HepG2 (cell line): Measurements from ENCODE around the gene DIP2C. TPM values are rescaled to one million over a fixed set of nuclear protein-coding genes. Genes with fewer than 3 reads are reported as not detected.
A peak's percentile ranks its signal among the peaks of the same experiment; 100 is the strongest.

Experiments
- ATAC-seq: fragments of 200-7000 bp; cut with Tn5 transposase; 3 replicates; pipeline ENCODE4 v1.9.1; 2020; ENCODE audit warnings: mild to moderate bottlenecking, moderate library complexity
- BruUV-seq: library from RNA; stranded (reverse); fragments of 400-500 nt; replicated peaks from 2 replicates; lab custom pipeline; 2021; lab: Mats Ljungman, UMichigan
- CTCF ChIA-PET: fragments of 300-600 bp; formaldehyde crosslinking; extraction: SDS; loops from one replicate; lab custom pipeline; 2021; ENCODE audit warnings: low total read pairs, inconsistent platforms, low intra/inter-chr PET ratio; lab: Yijun Ruan, JAX
- POLR2A ChIA-PET: fragments of 350-600 bp; sonication (Branson Sonifier 250); formaldehyde crosslinking; loops from one replicate; lab custom pipeline; 2020; ENCODE audit warnings: antibody characterized with exemption, inconsistent platforms; lab: Yijun Ruan, JAX
- DNase-seq: peaks from one replicate; pipeline ENCODE4 v3.0.0-alpha.2; 2015; ENCODE audit warnings: low spot score
- FAIRE-seq: peaks from 3 replicates; lab custom pipeline; 2011; peaks lifted over from hg19 to GRCh38; lab: Jason Lieb, UNC
- H2AFZ ChIP-seq: one replicate; pipeline ENCODE4 v1.6.1; 2011; ENCODE audit warnings: low read length, inconsistent platforms
- H3K27ac ChIP-seq: fragments of 300-600 bp; 3 replicates; pipeline ENCODE4 v1.8.0; 2011; ENCODE audit warnings: mixed run types, mild to moderate bottlenecking, mixed read lengths, low read length, inconsistent platforms; ENCODE audit not compliant: insufficient read depth; ENCODE audit errors: extremely low read length
- H3K27me3 ChIP-seq, 2 experiments: fragments of 200-600 bp in 1 of 2; 2 replicates in 1 of 2; 3 replicates in 1 of 2; pipeline versions ENCODE4 v1.6.0 to v1.8.0; 2011; ENCODE audit warnings: low read length in 2 of 2, mild to moderate bottlenecking in 2 of 2, moderate library complexity in 2 of 2, inconsistent platforms in 1 of 2; ENCODE audit not compliant: insufficient read depth in 2 of 2, control insufficient read depth in 1 of 2
- H3K36me3 ChIP-seq, 2 experiments: fragments of 200-600 bp in 1 of 2; replicated peaks in 1 of 2; 2 replicates in 1 of 2; 3 replicates in 1 of 2; pipeline versions ENCODE4 v1.5.1 to v1.8.0; 2011; ENCODE audit warnings: low read length in 2 of 2, inconsistent platforms in 1 of 2; ENCODE audit not compliant: insufficient read depth in 2 of 2, control insufficient read depth in 1 of 2
- H3K4me1 ChIP-seq: 2 replicates; pipeline ENCODE4 v1.5.1; 2012; ENCODE audit warnings: low read length, inconsistent platforms; ENCODE audit not compliant: insufficient read depth
- H3K4me2 ChIP-seq: 2 replicates; pipeline ENCODE4 v1.6.0; 2011; ENCODE audit warnings: low read depth, low read length, inconsistent platforms
- H3K4me3 ChIP-seq, 3 experiments: fragments of 200-600 bp in 1 of 3; sonication (generic), shearing (Covaris generic) in 1 of 3; replicated peaks in 1 of 3; 2 replicates each; pipeline ENCODE4 v1.5.1; 2011 to 2016; ENCODE audit warnings: low read length in 3 of 3, inconsistent platforms in 2 of 3, low read depth in 2 of 3, mild to moderate bottlenecking in 2 of 3, control low read depth in 1 of 3, mixed read lengths in 1 of 3; ENCODE audit not compliant: insufficient read depth in 1 of 3
- H3K79me2 ChIP-seq: one replicate; pipeline ENCODE4 v1.6.1; 2011; ENCODE audit warnings: low read length, inconsistent platforms; ENCODE audit not compliant: insufficient read depth
- H3K9ac ChIP-seq: 2 replicates; pipeline ENCODE4 v1.6.0; 2011; ENCODE audit warnings: mild to moderate bottlenecking, low read depth, low read length, inconsistent platforms; ENCODE audit not compliant: insufficient read depth
- H3K9me3 ChIP-seq: 2 replicates; pipeline ENCODE4 v1.5.1; 2012; ENCODE audit warnings: mild to moderate bottlenecking, low read length
- H4K20me1 ChIP-seq: 2 replicates; pipeline ENCODE4 v1.6.0; 2011; ENCODE audit warnings: inconsistent platforms, mild to moderate bottlenecking, low read length, moderate library complexity; ENCODE audit not compliant: insufficient read depth
- ARHGAP35 ChIP-seq: sonication (generic); formaldehyde crosslinking; IDR thresholded peaks from 2 replicates; pipeline ENCODE4 v1.9.0; 2022; ENCODE audit warnings: mild to moderate bottlenecking, inconsistent platforms, moderate library complexity, missing genetic modification reagents, borderline replicate concordance
- ARID2 ChIP-seq: sonication (generic); formaldehyde crosslinking; IDR thresholded peaks from 2 replicates; pipeline ENCODE4 v1.8.1; 2022; ENCODE audit warnings: mild to moderate bottlenecking, missing genetic modification reagents, borderline replicate concordance
- ASH2L ChIP-seq: fragments of 300-600, 200-600 bp; sonication (generic); IDR thresholded peaks from 2 replicates; pipeline ENCODE4 v1.7.0; 2017; ENCODE audit warnings: low read depth, mild to moderate bottlenecking, moderate library complexity, mixed read lengths, low read length; ENCODE audit not compliant: insufficient read length
- BCL6 ChIP-seq: IDR thresholded peaks from 2 replicates; pipeline ENCODE4 v1.6.1; 2016; ENCODE audit warnings: missing genetic modification reagents, missing compliant biosample characterization
- KLF16 ChIP-seq, 2 experiments: sonication (generic) in 1 of 2; formaldehyde crosslinking in 1 of 2; IDR thresholded peaks; 2 replicates each; pipeline versions ENCODE4 v1.6.1 to v1.8.0; 2016 to 2023; ENCODE audit warnings: missing genetic modification reagents in 2 of 2, missing compliant biosample characterization in 1 of 2
- TEAD2 ChIP-seq: sonication (generic); formaldehyde crosslinking; IDR thresholded peaks from 2 replicates; pipeline ENCODE4 v1.9.0; 2021; ENCODE audit warnings: missing genetic modification reagents
- ZFYVE20 ChIP-seq: sonication (generic); formaldehyde crosslinking; IDR thresholded peaks from 2 replicates; pipeline ENCODE4 v1.8.0; 2023; ENCODE audit warnings: low read depth, mild to moderate bottlenecking, moderate library complexity, missing genetic modification reagents, borderline replicate concordance
- ZNF256 ChIP-seq: sonication (generic); formaldehyde crosslinking; conservative IDR thresholded peaks from 2 replicates; pipeline ENCODE4 v1.4.0; 2020; ENCODE audit warnings: missing genetic modification reagents
- ZNF44 ChIP-seq: sonication (generic); formaldehyde crosslinking; IDR thresholded peaks from 2 replicates; pipeline ENCODE4 v1.5.1; 2020; ENCODE audit warnings: mild to moderate bottlenecking, missing genetic modification reagents
- WGBS: methylation state at CpG from one replicate; pipeline ENCODE4 v1.1.6; 2017; ENCODE audit warnings: low lambda C conversion rate; 5-methylcytosine and 5-hydroxymethylcytosine counted together
- in situ Hi-C: cut with HindIII; loops from 2 replicates; pipeline ENCODE4 v1.10.0; 2017; ENCODE audit warnings: low pct_unique_long_range_greater_than_20kb; ENCODE audit not compliant: extremely low pct_ligation_motif_present
- intact Hi-C: fragments of 100-400 bp; cut with micrococcal nuclease; formaldehyde crosslinking; loops from one replicate; pipeline ENCODE4 v1.10.0; 2022; ENCODE audit not compliant: unreplicated experiment
- polyA plus RNA-seq, 8 experiments: library from polyadenylated mRNA; depleted of rRNA in 3 of 8; stranded (reverse) in 7 of 8; unstranded in 1 of 8; fragments of >200 nt; fragmentation: Illumina TruSeq in 4 of 8; extraction: Trizol in 4 of 8; gene quantifications; 2 replicates each; pipeline versions ENCODE4 v1.2.1 to v1.2.3, GENCODE V29; 2011 to 2016; ENCODE audit warnings: low read depth in 4 of 8, missing spikeins in 1 of 8, mixed read lengths in 1 of 8; ENCODE audit not compliant: insufficient read depth in 1 of 8
- total RNA-seq, 5 experiments: library from RNA; depleted of rRNA; stranded (reverse); fragments of >200 nt; fragmentation: Illumina TruSeq; extraction: Trizol; gene quantifications; 2 replicates each; pipeline ENCODE4 v1.2.3, GENCODE V29; 2016; ENCODE audit warnings: low read depth in 1 of 5
- TF ChIP-seq, protein P1 (sequence below): sonication (generic); formaldehyde crosslinking; IDR thresholded peaks from 2 replicates; pipeline ENCODE4 v1.4.0; 2020; ENCODE audit warnings: missing genetic modification reagents
- TF ChIP-seq, protein P2 (sequence below): sonication (generic); formaldehyde crosslinking; IDR thresholded peaks from 2 replicates; pipeline ENCODE4 v1.5.1; 2020; ENCODE audit warnings: mild to moderate bottlenecking, missing genetic modification reagents, moderate library complexity

Gene DIP2C
- total and polyA plus RNA-seq, 2 of the 13 experiments (the other 11 are each of a cell fraction or from before 2014, with no cell fraction given): 2.2 to 2.7 TPM

DNA sequence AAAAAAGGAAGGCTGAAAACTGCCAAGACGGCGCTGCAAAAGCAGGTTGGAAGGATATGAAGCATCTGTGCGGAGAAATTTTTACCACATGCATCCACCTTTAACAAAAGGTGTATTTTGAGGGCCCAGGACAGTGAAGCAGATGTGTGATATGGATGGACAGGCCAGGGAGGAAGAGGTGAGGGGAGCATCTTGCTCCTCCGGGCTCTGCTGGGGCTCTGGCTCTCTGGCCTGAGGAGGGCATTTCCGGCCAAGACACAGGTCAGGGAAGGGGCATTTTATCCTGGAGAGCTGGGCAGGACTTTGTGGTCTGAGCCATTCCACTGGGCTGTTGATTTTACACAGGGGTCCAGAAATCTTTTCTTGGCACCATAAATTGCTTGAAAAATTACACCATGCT is 379.1 kb downstream of the DIP2C start:
- Histone ChIP-seq H2AFZ (no peak overlapping the region), H3K4me2 (no peak overlapping the region), H3K4me3 (no peak overlapping the region), H3K27ac (no peak overlapping the region), H3K4me1 (peaks cover 34% of the 10 kb centered on the region), H3K27me3 (no peaks in the 10 kb centered on the region), H4K20me1 (no peaks in the 10 kb centered on the region), H3K36me3 (no peaks in the 10 kb centered on the region; a peak in 1 of 5 replicates), H3K79me2 (no peaks in the 10 kb centered on the region), H3K9me3 (no peaks in the 10 kb centered on the region), H3K9ac (no peak overlapping the region)
- no peak for TF ChIP-seq ZNF44
- no peak for TF ChIP-seq ZFYVE20 (CRISPR knock-in tag)
- no peak for TF ChIP-seq TEAD2
- TF ChIP-seq, protein P1, sequence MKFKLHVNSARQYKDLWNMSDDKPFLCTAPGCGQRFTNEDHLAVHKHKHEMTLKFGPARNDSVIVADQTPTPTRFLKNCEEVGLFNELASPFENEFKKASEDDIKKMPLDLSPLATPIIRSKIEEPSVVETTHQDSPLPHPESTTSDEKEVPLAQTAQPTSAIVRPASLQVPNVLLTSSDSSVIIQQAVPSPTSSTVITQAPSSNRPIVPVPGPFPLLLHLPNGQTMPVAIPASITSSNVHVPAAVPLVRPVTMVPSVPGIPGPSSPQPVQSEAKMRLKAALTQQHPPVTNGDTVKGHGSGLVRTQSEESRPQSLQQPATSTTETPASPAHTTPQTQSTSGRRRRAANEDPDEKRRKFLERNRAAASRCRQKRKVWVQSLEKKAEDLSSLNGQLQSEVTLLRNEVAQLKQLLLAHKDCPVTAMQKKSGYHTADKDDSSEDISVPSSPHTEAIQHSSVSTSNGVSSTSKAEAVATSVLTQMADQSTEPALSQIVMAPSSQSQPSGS (CRISPR knock-in tag): no peak
- no peak for TF ChIP-seq ARHGAP35 (CRISPR knock-in tag)
- FAIRE-seq: no peak
- no TSS peak for BruUV-seq
- no peak for DNase-seq
- POLR2A ChIA-PET: no interaction called here
- CTCF ChIA-PET: no interaction called here
- ATAC-seq: no peak
- in situ Hi-C loops: no loop called here
- intact Hi-C loops: no loop called here
- 100% methylated on average over 5 of the region's 5 CpGs for WGBS

DNA sequence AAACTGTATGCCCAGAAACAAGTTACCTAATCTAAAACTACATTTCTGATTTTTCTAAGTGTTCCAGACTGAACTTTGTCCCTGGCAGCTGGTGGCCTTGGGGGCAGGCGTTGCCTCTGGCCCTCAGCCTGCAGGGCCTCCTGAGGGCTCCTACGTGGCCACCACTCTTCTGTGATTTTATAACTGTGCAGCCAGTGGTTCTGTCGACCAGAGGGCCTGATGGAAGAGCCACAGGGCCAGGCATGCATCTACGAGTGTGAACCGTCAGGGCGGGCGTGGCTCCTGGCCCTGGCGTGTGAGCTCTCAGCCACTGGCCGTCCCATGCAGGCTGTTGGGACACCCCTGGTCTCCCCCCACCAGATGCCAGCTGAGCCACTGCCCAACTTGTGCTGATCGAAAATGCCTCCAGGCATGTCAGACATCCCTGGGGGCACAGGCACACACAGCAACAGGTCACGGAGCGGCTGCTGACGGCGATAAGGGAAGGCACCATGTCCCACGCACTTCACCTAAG is 380.8 kb downstream of the DIP2C start:
- H3K79me2 ChIP-seq: no peaks in the 10 kb centered on the region
- no peaks in the 10 kb centered on the region for H3K9me3 ChIP-seq
- WGBS: 73% methylated on average over 13 of the region's 15 CpGs
- no peaks in the 10 kb centered on the region for H3K27me3 ChIP-seq
- FAIRE-seq: no peak
- ChIA-PET CTCF (no interaction called here), POLR2A (interaction anchor here (1.5 kb wide), 1 partner anchor 21 kb away, joined by 6 read pairs; no protein-coding TSS in a partner anchor)
- peak; percentile 71 for ATAC-seq
- DNase-seq: peak; percentile 31
- no peak overlapping the region for H2AFZ ChIP-seq
- no peak overlapping the region for H3K9ac ChIP-seq
- no peak overlapping the region; a peak in 1 of 6 replicates for H3K4me3 ChIP-seq
- H3K27ac ChIP-seq: peak overlapping the region; percentile 57
- peaks cover 34% of the 10 kb centered on the region for H3K4me1 ChIP-seq
- H3K4me2 ChIP-seq: peak overlapping the region; percentile 31
- BruUV-seq: no TSS peak
- intact Hi-C loops: no loop called here
- in situ Hi-C loops: no loop called here
- H4K20me1 ChIP-seq: no peaks in the 10 kb centered on the region
- H3K36me3 ChIP-seq: no peaks in the 10 kb centered on the region; a peak in 1 of 5 replicates
- TF ChIP-seq ARID2: no peak
- TF ChIP-seq KLF16 (CRISPR knock-in tag; IDR thresholded peaks at IDR 0.05): 0 out of 4 replicates have a peak, but pooled peaks of 1 of the 2 experiments have one; percentile 55
- no peak for TF ChIP-seq BCL6 (CRISPR knock-in tag)
- peak; percentile 31 for TF ChIP-seq ASH2L
- TF ChIP-seq ZNF256 (CRISPR knock-in tag): no peak
- TF ChIP-seq, protein P2, sequence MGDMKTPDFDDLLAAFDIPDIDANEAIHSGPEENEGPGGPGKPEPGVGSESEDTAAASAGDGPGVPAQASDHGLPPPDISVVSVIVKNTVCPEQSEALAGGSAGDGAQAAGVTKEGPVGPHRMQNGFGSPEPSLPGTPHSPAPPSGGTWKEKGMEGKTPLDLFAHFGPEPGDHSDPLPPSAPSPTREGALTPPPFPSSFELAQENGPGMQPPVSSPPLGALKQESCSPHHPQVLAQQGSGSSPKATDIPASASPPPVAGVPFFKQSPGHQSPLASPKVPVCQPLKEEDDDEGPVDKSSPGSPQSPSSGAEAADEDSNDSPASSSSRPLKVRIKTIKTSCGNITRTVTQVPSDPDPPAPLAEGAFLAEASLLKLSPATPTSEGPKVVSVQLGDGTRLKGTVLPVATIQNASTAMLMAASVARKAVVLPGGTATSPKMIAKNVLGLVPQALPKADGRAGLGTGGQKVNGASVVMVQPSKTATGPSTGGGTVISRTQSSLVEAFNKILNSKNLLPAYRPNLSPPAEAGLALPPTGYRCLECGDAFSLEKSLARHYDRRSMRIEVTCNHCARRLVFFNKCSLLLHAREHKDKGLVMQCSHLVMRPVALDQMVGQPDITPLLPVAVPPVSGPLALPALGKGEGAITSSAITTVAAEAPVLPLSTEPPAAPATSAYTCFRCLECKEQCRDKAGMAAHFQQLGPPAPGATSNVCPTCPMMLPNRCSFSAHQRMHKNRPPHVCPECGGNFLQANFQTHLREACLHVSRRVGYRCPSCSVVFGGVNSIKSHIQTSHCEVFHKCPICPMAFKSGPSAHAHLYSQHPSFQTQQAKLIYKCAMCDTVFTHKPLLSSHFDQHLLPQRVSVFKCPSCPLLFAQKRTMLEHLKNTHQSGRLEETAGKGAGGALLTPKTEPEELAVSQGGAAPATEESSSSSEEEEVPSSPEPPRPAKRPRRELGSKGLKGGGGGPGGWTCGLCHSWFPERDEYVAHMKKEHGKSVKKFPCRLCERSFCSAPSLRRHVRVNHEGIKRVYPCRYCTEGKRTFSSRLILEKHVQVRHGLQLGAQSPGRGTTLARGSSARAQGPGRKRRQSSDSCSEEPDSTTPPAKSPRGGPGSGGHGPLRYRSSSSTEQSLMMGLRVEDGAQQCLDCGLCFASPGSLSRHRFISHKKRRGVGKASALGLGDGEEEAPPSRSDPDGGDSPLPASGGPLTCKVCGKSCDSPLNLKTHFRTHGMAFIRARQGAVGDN: peak; percentile 49
